Nephron progenitor cell (in vitro differentiated cells): ENCODE results near the gene AFP.
A peak's percentile ranks its signal among the peaks of the same experiment; 100 is the strongest.

Experiments
- DNase-seq: peaks from one replicate; pipeline ENCODE4 v3.0.0; 2021
- H3K27ac Mint-ChIP-seq: 2 replicates; pipeline ENCODE4 v1.8.0; 2021; ENCODE audit warnings: mild to moderate bottlenecking, moderate library complexity, mixed read lengths
- H3K27me3 Mint-ChIP-seq: 2 replicates; pipeline ENCODE4 v1.8.0; 2021; ENCODE audit warnings: mild to moderate bottlenecking, low read depth, mixed read lengths; ENCODE audit not compliant: poor library complexity
- H3K36me3 Mint-ChIP-seq: 2 replicates; pipeline ENCODE4 v1.8.0; 2021; ENCODE audit warnings: low read depth, mixed read lengths
- H3K4me1 Mint-ChIP-seq: 2 replicates; pipeline ENCODE4 v1.8.0; 2021; ENCODE audit warnings: mixed read lengths
- H3K4me3 Mint-ChIP-seq: 2 replicates; pipeline ENCODE4 v1.8.0; 2021; ENCODE audit warnings: mild to moderate bottlenecking, moderate library complexity, mixed read lengths
- H3K9me3 Mint-ChIP-seq: 2 replicates; pipeline ENCODE4 v1.8.0; 2021; ENCODE audit warnings: mild to moderate bottlenecking, moderate library complexity, mixed read lengths
- TF ChIP-seq, protein P1 (sequence below): fragments of 200-600 bp; sonication (generic); IDR thresholded peaks from 2 replicates; pipeline ENCODE4 v1.5.0; 2021; ENCODE audit warnings: antibody characterized with exemption

Gene AFP

GRCh38 chr4:73415807-73416238, 20.2 kb upstream of the AFP start:
- peaks cover 4% of the 10 kb centered on the region for H3K27me3 Mint-ChIP-seq
- H3K4me1 Mint-ChIP-seq, result no peaks in the 10 kb centered on the region
- H3K4me3 Mint-ChIP-seq, result no peak overlapping the region
- no peak for DNase-seq
- no peaks in the 10 kb centered on the region for H3K36me3 Mint-ChIP-seq
- H3K27ac Mint-ChIP-seq, result no peak overlapping the region
- H3K9me3 Mint-ChIP-seq, result no peaks in the 10 kb centered on the region
- TF ChIP-seq, protein P1, sequence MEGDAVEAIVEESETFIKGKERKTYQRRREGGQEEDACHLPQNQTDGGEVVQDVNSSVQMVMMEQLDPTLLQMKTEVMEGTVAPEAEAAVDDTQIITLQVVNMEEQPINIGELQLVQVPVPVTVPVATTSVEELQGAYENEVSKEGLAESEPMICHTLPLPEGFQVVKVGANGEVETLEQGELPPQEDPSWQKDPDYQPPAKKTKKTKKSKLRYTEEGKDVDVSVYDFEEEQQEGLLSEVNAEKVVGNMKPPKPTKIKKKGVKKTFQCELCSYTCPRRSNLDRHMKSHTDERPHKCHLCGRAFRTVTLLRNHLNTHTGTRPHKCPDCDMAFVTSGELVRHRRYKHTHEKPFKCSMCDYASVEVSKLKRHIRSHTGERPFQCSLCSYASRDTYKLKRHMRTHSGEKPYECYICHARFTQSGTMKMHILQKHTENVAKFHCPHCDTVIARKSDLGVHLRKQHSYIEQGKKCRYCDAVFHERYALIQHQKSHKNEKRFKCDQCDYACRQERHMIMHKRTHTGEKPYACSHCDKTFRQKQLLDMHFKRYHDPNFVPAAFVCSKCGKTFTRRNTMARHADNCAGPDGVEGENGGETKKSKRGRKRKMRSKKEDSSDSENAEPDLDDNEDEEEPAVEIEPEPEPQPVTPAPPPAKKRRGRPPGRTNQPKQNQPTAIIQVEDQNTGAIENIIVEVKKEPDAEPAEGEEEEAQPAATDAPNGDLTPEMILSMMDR, result no peak

GRCh38 chr4:73416423-73417087, 19.5 kb upstream of the AFP start:
- no peak for DNase-seq
- TF ChIP-seq, protein P1, result no peak
- Mint-ChIP-seq H3K4me3 (no peak overlapping the region), H3K4me1 (no peaks in the 10 kb centered on the region), H3K27ac (no peak overlapping the region), H3K9me3 (no peaks in the 10 kb centered on the region), H3K36me3 (no peaks in the 10 kb centered on the region), H3K27me3 (peaks cover 4% of the 10 kb centered on the region)

DNA sequence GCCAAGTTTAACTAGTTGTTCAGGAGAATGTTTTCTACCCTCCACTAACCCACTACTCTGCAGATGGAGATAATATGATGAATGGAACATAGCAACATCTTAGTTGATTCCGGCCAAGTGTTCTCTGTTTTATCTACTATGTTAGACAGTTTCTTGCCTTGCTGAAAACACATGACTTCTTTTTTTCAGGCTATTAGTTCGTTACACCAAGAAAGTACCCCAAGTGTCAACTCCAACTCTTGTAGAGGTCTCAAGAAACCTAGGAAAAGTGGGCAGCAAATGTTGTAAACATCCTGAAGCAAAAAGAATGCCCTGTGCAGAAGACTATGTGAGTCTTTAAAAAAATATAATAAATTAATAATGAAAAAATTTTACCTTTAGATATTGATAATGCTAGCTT, 18.7 kb upstream of the AFP start:
- Mint-ChIP-seq H3K27me3 (no peaks in the 10 kb centered on the region), H3K36me3 (no peaks in the 10 kb centered on the region), H3K27ac (no peak overlapping the region), H3K4me3 (no peak overlapping the region), H3K4me1 (no peaks in the 10 kb centered on the region), H3K9me3 (no peaks in the 10 kb centered on the region)
- DNase-seq, result no peak
- TF ChIP-seq, protein P1, result no peak

GRCh38 chr4:73417973-73418372, 18.0 kb upstream of the AFP start:
- no peak overlapping the region for H3K27ac Mint-ChIP-seq
- no peaks in the 10 kb centered on the region for H3K9me3 Mint-ChIP-seq
- peak; percentile 13 for DNase-seq
- H3K4me1 Mint-ChIP-seq, result no peaks in the 10 kb centered on the region
- TF ChIP-seq, protein P1, result no peak
- H3K36me3 Mint-ChIP-seq, result no peaks in the 10 kb centered on the region
- no peak overlapping the region for H3K4me3 Mint-ChIP-seq
- H3K27me3 Mint-ChIP-seq, result no peaks in the 10 kb centered on the region

GRCh38 chr4:73418677-73419076, 17.3 kb upstream of the AFP start:
- Mint-ChIP-seq H3K9me3 (no peaks in the 10 kb centered on the region), H3K27me3 (no peaks in the 10 kb centered on the region), H3K4me3 (no peak overlapping the region), H3K4me1 (no peaks in the 10 kb centered on the region), H3K36me3 (no peaks in the 10 kb centered on the region), H3K27ac (no peak overlapping the region)
- TF ChIP-seq, protein P1, result no peak
- no peak for DNase-seq
